AG09319 (cell line): ENCODE data around the gene CUL7.

Experiments used
- DNase-seq: peaks from one replicate; pipeline ENCODE4 v3.0.0-alpha.2; 2010; ENCODE audit warnings: low read depth; ENCODE audit errors: extremely low read depth
- CTCF ChIP-seq: IDR thresholded peaks from 2 replicates; pipeline ENCODE4 v1.5.1; 2011; ENCODE audit warnings: low read depth, mild to moderate bottlenecking, inconsistent platforms, low read length, moderate library complexity

CUL7 gene

GRCh38 chr6:43040542-43041257 is 13.0 kb downstream of the CUL7 start:
- no peak for DNase-seq
- no peak for TF ChIP-seq CTCF

GRCh38 chr6:43038727-43039126 is 14.9 kb downstream of the CUL7 start:
- no peak for TF ChIP-seq CTCF

GRCh38 chr6:43037706-43038105 is 15.9 kb downstream of the CUL7 start:
- no peak for TF ChIP-seq CTCF
- DNase-seq: no peak

More at GRCh38 chr6:43038727-43039126, 14.9 kb downstream of the CUL7 start:
- DNase-seq: no peak

GRCh38 chr6:43037197-43037596 is 16.5 kb downstream of the CUL7 start:
- no peak for TF ChIP-seq CTCF

GRCh38 chr6:43036712-43037111 is 16.9 kb downstream of the CUL7 start:
- TF ChIP-seq CTCF: no peak
- DNase-seq: no peak

More at GRCh38 chr6:43037197-43037596, 16.5 kb downstream of the CUL7 start:
- no peak for DNase-seq

- no peak for TF ChIP-seq CTCF
- no peak for DNase-seq
Measured at GRCh38 chr6:43035495-43036194, 18.0 kb downstream of the CUL7 start.

- DNase-seq: no peak
- TF ChIP-seq CTCF: no peak
Measured at GRCh38 chr6:43034190-43034525, 19.5 kb downstream of the CUL7 start.
